Psoas muscle (tissue), 8 donors: ENCODE measurements around the gene SOS1. TPM values are rescaled to one million over a fixed set of nuclear protein-coding genes. Genes with fewer than 3 reads are reported as not detected.

Source experiments
- ATAC-seq, 4 donors: fragments of 200-7000 bp; cut with Tn5 transposase; one replicate each; pipeline ENCODE4 v1.9.1; 2020; ENCODE audit warnings: moderate library complexity in 3 of 4, mild to moderate bottlenecking in 2 of 4
- DNase-seq, 2 donors: peaks; one replicate each; pipeline ENCODE4 v3.0.0-alpha.2; 2020
- H3K27ac ChIP-seq: fragments of 200-600 bp; one replicate; pipeline ENCODE4 v1.8.0; 2022
- H3K27me3 ChIP-seq, 3 donors: fragments of 200-600 bp in 1 of 3; one replicate each; pipeline versions ENCODE4 v1.6.1 to v1.8.0; 2013 to 2022; ENCODE audit warnings: low read length in 2 of 3, mild to moderate bottlenecking in 2 of 3, moderate library complexity in 1 of 3; ENCODE audit not compliant: insufficient read depth in 3 of 3
- H3K36me3 ChIP-seq, 2 donors: fragments of 200-600 bp in 1 of 2; one replicate each; pipeline versions ENCODE4 v1.6.1 to v1.8.0; 2013 to 2022; ENCODE audit warnings: low read depth in 1 of 2, mild to moderate bottlenecking in 1 of 2, moderate library complexity in 1 of 2; ENCODE audit not compliant: insufficient read depth in 1 of 2
- H3K4me1 ChIP-seq: fragments of 200-600 bp; one replicate; pipeline ENCODE4 v1.8.0; 2022
- H3K4me3 ChIP-seq: fragments of 200-600 bp; one replicate; pipeline ENCODE4 v1.8.0; 2022; ENCODE audit warnings: mild to moderate bottlenecking
- H3K9me3 ChIP-seq: fragments of 200-600 bp; one replicate; pipeline ENCODE4 v1.8.0; 2022
- WGBS, 3 donors: extraction: QIAGEN DNeasy Blood & Tissue Kit; methylation state at CpG; one replicate each; pipeline versions ENCODE4 v1.1.6 to v1.1.7; 2013; 5-methylcytosine and 5-hydroxymethylcytosine counted together
- intact Hi-C, 2 donors: fragments of 100-400 bp; cut with DNase I; formaldehyde crosslinking; loops; one replicate each; pipeline versions ENCODE4 v1.11.0 to v1.14.2; 2022
- polyA plus RNA-seq, 3 donors: library from polyadenylated mRNA; stranded (reverse); fragments of 200-250 nt; gene quantifications; one replicate each; pipeline ENCODE4 v1.2.3, GENCODE V29; 2013
- total RNA-seq, 4 donors: library from RNA; stranded (reverse); fragmentation: NEBNext Ultra II Directional in 2 of 4; extraction: Animal tissue kit (Norgen Biotek cat#: 25700) in 2 of 4; gene quantifications; one replicate each; pipeline versions ENCODE4 v1.2.1 to v1.2.4, GENCODE V29; 2021 to 2023
- TF ChIP-seq, protein P1 (sequence below): fragments of 200-600 bp; IDR thresholded peaks from one replicate; pipeline ENCODE4 v1.8.0; 2022; ENCODE audit warnings: antibody characterized with exemption
- donor health status: healthy with polysubstance abuse.
- donor health status: DM: no; HTN: no; CAD: no; lungs with moderate emphysema.
- donor health status: Bipolar disorder and iron deficiency.
- donor health status: healthy.
- donor health status: DM: yes; HTN: yes; CAD: no.
- donor health status: DM: no; HTN: no; CAD: no.
- donor health status: DM: no; HTN: no; CAD: no.
- donor health status: DM: yes; HTN: yes; CAD: no.

SOS1 gene
- total and polyA plus RNA-seq, 7 donors, result 4.9 to 35.7 (median 25.4) TPM

DNA sequence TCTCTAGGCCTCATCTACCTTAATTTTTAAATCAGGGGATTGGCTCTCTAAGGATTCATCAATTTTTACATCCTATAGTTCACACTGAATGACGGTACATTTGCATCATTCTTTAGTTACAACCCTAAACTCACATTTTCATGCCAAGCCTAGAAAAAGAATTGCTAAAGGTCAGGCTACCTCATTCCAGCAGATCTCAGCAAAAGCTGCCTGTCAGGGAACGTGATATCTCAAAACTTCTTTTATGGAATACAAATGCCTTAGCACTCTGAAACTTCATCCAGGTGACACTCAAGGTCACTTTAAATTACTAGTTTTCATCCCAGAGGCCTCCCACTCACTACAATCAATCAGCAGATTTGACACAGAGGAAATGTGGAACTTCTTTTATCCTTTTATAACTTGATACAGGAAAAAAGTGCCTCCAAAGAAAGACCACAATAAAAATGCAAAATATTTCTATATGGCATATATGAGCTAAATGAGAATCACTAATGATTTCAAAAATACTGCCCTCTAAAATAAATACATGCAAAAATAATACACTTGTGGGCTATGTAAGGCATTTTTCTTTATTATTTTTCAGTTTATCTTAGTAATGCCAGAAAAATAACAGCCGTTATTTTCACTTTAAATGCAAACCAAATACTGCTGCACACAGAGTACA lies 139.7 kb downstream of the SOS1 start:
- Histone ChIP-seq H3K4me1 (no peaks in the 10 kb centered on the region), H3K27me3 (no peaks in the 10 kb centered on the region), H3K9me3 (no peaks in the 10 kb centered on the region), H3K4me3 (no peak overlapping the region), H3K36me3 (peaks cover 0 to 31% of the 10 kb centered on the region in 2 donors), H3K27ac (no peak overlapping the region)
- 67 to 87% (median 81%) methylated on average over 3 of the region's 3 CpGs for WGBS, 3 donors
- intact Hi-C loops, result no loop called here
- ATAC-seq (no peak), DNase-seq (no peak)
- TF ChIP-seq, protein P1, sequence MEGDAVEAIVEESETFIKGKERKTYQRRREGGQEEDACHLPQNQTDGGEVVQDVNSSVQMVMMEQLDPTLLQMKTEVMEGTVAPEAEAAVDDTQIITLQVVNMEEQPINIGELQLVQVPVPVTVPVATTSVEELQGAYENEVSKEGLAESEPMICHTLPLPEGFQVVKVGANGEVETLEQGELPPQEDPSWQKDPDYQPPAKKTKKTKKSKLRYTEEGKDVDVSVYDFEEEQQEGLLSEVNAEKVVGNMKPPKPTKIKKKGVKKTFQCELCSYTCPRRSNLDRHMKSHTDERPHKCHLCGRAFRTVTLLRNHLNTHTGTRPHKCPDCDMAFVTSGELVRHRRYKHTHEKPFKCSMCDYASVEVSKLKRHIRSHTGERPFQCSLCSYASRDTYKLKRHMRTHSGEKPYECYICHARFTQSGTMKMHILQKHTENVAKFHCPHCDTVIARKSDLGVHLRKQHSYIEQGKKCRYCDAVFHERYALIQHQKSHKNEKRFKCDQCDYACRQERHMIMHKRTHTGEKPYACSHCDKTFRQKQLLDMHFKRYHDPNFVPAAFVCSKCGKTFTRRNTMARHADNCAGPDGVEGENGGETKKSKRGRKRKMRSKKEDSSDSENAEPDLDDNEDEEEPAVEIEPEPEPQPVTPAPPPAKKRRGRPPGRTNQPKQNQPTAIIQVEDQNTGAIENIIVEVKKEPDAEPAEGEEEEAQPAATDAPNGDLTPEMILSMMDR, result no peak

GRCh38 chr2:38978908-38979307 lies 141.9 kb downstream of the SOS1 start:
- DNase-seq (no peak), ATAC-seq (no peak)
- 90 to 97% (median 92%) methylated on average over 3 of the region's 3 CpGs for WGBS, 3 donors
- Histone ChIP-seq H3K4me1 (no peaks in the 10 kb centered on the region), H3K9me3 (no peaks in the 10 kb centered on the region), H3K4me3 (no peak overlapping the region), H3K36me3 (peaks cover 0 to 8% of the 10 kb centered on the region in 2 donors), H3K27me3 (no peaks in the 10 kb centered on the region), H3K27ac (no peak overlapping the region)
- intact Hi-C loops, result no loop called here
- TF ChIP-seq, protein P1, result no peak

GRCh38 chr2:38978296-38978903 lies 142.5 kb downstream of the SOS1 start:
- intact Hi-C loops, result no loop called here
- WGBS, 3 donors, result 87 to 91% (median 91%) methylated on average over 5 of the region's 5 CpGs

DNA sequence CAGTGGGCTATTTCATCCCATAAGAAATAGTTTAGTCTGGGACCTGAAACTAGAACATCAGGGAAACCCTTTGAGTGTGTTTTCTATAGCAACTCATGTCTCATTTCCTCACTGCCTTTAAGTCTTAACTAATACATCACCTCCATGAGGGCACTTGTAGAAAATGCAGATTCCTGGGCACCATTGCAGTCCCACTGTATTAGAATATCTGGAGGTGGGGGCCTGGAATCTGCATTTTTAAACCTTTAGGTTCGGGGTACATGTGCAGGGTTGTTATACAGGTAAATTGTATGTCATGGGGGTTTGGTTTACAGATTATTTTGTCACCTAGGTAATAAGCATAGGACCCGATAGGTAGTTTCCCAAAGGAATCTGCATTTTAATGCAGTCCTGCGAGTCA lies 143.8 kb downstream of the SOS1 start:
- DNase-seq (no peak), ATAC-seq (no peak)
- Histone ChIP-seq H3K36me3 (no peaks in the 10 kb centered on the region), H3K27me3 (no peaks in the 10 kb centered on the region), H3K4me3 (no peak overlapping the region), H3K27ac (no peak overlapping the region), H3K9me3 (no peaks in the 10 kb centered on the region), H3K4me1 (no peaks in the 10 kb centered on the region)
- TF ChIP-seq, protein P1, result no peak
- intact Hi-C loops, result no loop called here
- WGBS, 3 donors, result 80 to 98% (median 97%) methylated on average over 3 of the region's 3 CpGs

More at GRCh38 chr2:38978296-38978903, 142.5 kb downstream of the SOS1 start:
- TF ChIP-seq, protein P1, result no peak
- H3K9me3 ChIP-seq, result no peaks in the 10 kb centered on the region
- ATAC-seq (no peak), DNase-seq (no peak)
- no peak overlapping the region for H3K27ac ChIP-seq
- no peaks in the 10 kb centered on the region for H3K4me1 ChIP-seq
- peaks cover 0 to 3% of the 10 kb centered on the region in 2 donors for H3K36me3 ChIP-seq
- H3K4me3 ChIP-seq, result no peak overlapping the region
- H3K27me3 ChIP-seq, result no peaks in the 10 kb centered on the region
